Jurkat, Clone E6-1 (cell line): ENCODE measurements around the gene KCNQ2.
"Not testable (repeated sequence)": the region's sequence is repeated elsewhere in the genome, so short reads cannot be mapped to it uniquely, and the experiment has no call there.

Experiments
- DNase-seq: peaks from one replicate; pipeline ENCODE4 v3.0.0-alpha.2; 2011; ENCODE audit warnings: low read depth, low spot score
- H3K4me3 ChIP-seq: 2 replicates; pipeline ENCODE4 v1.5.1; 2011; ENCODE audit warnings: mild to moderate bottlenecking, low read length, control low read depth, moderate library complexity

Gene KCNQ2

DNA sequence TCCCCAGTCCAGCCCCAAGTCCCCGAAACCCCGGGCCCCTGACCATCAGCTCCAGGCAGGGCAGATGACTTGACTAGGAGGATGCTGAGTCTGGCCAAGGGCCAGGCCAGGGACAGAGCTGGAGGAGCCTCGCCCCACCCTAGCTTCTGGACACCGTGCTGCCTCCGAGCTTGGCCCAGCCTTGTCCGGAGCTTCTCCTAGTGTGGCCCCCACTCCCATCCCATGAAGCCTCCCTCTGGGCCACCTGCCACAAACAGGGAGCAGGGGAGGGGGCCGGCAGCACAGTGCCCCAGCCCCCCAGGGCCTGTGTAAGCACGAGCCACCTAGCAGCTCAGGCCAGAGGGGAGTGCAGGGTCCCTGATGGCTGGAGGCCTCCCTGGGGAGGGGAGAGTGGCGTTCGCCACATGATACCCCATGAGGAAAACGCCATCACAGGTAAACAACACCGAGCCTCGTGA lies 21.1 kb upstream of the KCNQ2 start:
- H3K4me3 ChIP-seq: no peak overlapping the region
- DNase-seq: no peak

DNA sequence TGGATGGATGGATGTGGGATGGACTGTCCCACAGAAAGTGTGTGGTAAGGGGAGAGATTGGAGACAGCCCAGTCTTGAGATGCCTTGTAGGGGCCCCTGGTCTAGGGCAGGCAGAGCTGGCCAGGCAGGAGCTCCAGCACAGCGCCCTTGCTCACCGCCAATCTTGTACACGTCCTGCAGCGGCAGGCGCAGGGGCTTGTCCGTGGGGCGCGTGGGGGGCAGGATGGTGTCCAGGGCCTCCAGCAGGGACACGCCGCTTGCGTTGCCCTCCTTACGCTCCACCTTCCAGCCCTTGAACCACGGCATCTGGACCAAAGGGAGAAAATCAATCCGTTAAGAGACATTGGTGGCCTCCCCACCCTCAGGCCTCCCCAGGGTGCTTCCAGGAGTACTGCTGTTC lies 20.5 kb upstream of the KCNQ2 start:
- no peak overlapping the region for H3K4me3 ChIP-seq
- no peak for DNase-seq

DNA sequence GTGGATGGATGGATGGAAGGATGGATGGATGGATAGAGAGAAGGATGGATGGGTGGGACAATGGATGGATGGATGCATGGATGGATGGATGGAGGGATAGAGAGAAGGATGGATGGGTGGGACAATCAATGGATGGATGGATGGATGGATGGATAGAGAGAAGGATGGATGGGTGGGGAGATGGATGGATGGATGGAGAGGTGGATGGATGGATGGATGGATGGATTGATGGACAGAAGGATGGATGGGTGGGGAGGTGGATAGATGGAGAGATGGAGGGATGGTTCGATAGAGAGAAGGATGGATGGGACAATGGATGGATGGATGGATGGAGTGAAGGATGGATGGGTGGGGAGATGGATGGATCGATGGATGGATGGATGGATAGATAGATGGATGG lies 20.1 kb upstream of the KCNQ2 start:
- no peak overlapping the region for H3K4me3 ChIP-seq
- DNase-seq: no peak

DNA sequence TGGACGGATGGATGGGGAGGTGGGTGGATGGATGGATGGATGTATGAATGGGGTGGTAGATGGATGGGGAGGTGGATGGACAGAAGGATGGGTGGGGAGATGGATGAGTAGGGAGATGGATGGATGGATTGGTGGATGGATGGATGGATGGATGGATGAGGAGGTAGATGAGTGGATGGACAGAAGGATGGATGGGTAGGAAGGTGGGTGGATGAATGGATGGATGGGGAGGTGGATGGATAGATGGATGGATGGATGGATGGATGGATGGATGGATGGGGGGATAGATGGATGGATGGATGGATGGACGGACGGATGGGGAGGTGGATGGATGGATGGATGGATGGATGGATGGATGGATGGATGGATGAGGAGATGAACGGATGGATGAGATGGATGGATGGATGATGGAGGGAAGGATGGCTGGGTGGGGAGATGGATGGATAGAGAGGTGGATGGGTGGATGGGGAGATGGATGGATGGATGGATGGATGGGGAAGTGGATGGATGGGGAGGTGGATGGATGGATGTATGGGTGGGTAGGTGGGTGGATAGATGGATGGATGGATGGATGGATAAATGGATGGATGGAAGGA lies 19.3 kb upstream of the KCNQ2 start:
- DNase-seq: no peak
- H3K4me3 ChIP-seq: no peak overlapping the region

DNA sequence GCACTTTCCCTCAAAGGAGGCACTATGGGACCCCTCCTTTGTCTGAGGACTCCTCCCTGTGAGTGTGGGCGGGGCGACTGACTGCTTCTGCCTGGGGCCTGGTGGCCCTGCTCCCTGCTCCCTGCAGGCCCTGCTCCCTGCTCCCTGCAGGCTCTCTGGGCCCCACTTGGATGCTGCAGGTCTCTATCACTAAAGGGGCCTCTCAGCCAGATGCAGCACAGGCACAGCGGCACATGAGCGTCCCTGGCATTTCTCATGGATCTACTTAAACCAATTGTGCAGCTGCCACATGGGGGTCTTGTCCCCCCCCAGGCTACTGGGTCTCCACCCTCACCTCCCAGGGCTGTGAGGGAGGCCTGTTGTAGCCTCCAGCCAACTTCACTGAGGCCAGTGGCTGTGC lies 18.6 kb upstream of the KCNQ2 start:
- DNase-seq: no peak
- no peak overlapping the region for H3K4me3 ChIP-seq

DNA sequence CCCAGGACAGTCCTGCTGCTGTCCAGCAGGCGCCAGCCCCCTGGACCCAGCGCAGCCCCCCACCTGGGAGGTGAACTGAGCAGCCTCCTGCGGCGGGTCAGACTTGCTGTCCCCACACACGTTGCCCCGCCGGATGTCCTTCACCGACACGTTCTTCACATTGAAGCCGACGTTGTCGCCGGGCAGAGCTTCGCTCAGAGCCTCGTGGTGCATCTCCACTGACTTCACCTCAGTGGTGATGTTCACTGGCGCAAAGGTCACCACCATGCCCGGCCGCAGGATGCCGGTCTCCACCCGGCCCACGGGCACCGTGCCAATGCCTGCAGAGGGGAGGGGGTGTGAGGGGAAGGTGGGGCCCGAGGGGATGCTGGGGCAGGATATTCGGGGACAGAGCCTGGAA lies 18.0 kb upstream of the KCNQ2 start:
- no peak for DNase-seq
- H3K4me3 ChIP-seq: no peak overlapping the region

DNA sequence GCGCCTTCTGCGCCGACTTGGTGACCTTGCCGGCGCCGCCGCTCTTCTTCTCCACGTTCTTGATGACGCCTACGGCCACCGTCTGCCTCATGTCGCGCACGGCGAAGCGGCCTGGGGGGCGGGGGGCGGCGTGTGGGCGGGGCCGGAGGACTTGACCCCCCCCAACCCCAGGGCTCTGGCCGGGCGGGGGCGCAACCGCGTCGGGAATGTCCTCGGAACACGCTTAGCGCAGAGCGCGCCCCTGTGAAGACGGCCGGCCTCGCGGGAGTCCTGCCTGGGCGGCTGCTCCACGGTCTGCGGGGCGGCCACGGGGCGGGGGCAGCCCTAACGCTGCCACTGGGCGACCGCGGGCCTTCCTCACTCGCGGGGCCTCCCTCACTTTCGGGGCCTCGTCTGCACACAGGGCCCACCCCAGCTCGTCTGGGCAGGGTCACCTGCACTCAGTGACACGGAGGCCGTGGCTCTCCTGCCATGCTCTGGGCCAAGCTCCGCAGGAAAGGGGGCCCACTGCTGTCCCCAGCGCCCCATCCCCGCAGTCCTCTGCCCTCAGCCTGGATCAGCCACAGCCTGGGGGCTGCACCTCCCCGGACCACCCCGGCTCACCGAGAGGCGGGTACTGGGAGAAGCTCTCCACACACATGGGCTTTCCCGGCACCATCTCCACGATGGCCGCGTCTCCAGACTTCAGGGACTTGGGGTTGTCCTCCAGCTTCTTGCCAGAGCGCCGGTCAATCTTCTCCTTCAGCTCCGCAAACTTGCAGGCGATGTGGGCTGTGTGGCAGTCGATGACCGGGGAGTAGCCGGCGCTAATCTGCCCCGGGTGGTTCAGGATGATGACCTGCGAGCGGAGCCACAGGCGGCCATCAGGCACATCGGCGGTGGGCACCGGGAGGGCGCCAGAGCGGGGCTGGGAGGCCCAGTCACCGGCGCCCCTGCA lies 16.1 kb upstream of the KCNQ2 start:
- no peak overlapping the region for H3K4me3 ChIP-seq
- no peak for DNase-seq

DNA sequence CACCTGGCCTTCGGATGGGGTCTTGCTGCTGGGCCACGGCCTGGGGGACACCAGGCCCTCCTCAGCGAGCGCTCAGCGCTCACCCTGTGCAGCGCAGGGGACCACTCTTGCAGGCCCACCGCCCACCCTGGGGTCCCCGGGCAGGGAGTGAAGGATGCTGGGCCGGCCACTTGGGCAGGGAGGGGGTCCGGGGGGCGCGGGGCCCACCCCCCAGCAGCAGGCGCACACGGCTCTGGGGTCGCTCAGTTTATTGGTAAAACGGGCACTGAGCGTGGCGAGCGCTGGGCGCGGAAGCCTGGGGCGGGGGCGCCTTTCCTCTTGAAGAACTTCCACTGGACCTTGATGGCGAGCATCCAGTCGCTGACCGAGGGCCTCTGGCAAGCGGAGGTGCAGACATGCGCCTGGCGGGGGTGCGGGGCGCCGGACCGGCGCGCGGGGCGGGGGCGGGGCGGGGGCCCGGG lies 15.4 kb upstream of the KCNQ2 start:
- no peak for DNase-seq
- no peak overlapping the region for H3K4me3 ChIP-seq

DNA sequence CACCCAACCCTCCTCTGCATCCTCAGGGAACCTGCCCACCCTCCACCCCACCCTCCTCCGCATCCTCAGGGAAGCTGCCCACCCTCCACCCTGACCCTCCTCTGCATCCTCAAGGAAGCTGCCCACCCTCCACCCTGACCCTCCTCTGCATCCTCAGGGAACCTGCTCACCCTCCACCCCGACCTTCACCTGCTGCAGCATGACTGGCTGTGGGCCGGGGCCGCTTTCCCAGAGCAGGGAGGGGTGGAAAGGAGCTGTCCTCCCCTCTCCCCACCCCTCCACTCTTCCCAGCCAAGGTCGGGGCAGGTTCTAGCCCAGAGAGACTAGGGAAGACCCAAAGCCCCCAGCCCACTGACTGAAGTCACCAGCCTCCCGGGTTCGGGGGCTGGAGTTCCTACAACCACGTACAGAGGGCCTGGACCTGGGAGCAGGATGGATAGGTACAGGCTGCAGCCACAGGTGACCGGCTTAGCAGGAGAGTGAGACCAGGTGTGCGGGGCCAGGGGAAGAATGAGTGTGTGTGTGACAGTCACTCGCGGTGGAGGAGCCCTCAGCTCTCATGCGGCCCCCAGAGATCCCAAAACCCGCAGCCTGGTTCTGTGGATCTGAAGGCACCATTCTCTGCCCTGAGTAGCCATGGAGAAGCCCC lies 14.8 kb upstream of the KCNQ2 start:
- no peak overlapping the region for H3K4me3 ChIP-seq
- no peak for DNase-seq

DNA sequence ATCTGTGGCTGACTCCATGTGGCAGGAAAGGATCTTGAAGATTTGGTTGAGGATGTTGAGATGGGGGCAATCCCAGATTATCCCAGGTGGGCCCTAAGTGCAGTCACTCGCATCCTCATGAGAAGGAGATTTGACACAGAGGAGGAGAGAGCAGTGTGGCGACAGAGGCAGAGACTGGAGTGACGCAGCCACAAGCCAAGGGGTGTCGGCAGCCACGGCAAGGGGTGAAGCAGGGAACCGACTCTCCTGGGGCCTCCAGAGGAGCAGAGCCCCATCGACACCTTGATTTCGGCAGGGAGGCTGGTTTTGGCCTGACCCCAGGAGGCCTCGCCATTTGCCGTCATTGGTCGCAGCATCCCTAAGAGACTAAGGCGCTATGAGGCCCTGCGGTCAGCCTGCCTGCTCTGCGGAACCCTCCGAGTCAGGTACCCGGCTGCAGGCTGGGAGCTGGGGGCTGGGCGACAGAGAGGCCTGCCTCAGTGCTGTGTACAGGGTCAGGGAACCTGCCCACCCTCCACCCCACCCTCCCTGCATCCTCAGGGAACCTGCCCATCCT lies 13.9 kb upstream of the KCNQ2 start:
- H3K4me3 ChIP-seq: no peak overlapping the region
- no peak for DNase-seq

DNA sequence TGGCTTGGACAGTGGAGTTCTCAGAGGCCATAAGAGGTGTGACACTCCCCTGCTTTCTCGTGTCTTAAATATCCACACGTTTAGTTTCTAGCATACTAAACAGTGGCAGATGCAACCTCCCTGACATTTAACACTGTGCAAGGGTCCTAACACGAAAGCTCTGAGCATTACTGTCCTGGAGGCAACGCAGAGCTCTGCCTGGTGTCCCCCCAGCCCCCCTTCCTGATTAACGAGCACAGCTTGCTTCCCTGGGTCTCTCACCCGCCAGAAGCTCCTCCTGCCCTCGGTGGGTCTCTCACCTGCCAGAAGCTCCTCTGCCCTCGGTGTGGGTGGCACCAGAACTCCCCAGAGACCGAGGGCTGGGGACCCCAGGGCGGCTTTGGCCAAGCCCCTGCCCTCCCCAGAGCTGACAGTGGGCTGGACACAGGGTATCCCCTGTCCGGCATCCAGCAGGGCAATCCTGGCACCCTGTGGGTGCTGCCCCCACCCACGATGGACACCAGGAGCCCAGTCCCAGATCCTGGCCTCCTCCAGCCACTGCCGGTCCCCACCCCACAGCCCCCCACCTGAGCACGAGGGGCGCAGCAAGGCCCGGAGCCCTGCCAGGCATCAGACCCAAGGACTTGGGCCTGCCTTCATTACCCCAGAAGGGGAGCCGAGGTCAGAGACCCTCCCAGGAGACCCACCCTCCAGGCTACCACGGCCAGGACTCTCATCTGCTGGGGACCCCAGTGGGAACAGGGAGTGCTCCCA lies 12.4 kb upstream of the KCNQ2 start:
- no peak for DNase-seq
- no peak overlapping the region for H3K4me3 ChIP-seq

DNA sequence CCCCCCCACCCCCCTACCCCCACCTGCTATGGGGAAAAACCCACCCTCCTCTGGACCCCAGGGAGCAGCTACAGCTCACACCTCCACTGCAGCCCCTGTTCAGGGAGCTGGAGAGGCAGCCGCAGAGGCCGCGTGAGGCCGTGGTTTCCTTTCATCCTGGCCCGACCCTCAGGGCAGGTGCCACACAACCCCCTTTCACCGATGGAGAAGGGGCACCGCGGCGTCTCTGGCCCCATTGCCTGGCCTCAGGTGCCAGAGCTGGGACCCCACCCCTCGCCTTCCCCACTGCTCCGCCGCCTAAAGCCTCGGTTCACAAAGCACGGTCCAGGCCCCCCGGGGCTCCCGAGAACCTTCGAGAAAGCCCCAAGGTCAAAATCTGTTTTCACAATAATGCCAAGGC lies 11.8 kb upstream of the KCNQ2 start:
- H3K4me3 ChIP-seq: no peak overlapping the region
- no peak for DNase-seq

DNA sequence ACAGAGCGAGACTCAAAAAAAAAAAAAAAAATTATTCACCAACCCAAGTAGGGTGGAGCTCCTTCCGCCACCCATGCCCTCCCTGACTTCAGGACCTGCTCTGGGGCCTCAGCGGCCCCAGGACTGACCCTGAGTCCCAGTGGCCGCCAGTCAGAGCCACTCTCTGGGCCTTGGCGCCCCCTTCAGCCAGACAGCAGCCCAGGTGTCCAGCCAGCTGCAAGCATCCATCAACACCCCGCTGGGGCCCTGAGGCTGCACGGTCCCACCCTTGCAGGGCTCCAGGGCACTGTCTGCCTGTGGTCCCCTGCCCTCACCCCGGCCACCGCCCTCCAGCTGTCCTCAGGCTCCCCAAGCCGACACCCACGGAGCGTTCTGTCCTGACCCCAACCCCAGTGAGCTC lies 11.4 kb upstream of the KCNQ2 start:
- no peak overlapping the region for H3K4me3 ChIP-seq
- DNase-seq: no peak

DNA sequence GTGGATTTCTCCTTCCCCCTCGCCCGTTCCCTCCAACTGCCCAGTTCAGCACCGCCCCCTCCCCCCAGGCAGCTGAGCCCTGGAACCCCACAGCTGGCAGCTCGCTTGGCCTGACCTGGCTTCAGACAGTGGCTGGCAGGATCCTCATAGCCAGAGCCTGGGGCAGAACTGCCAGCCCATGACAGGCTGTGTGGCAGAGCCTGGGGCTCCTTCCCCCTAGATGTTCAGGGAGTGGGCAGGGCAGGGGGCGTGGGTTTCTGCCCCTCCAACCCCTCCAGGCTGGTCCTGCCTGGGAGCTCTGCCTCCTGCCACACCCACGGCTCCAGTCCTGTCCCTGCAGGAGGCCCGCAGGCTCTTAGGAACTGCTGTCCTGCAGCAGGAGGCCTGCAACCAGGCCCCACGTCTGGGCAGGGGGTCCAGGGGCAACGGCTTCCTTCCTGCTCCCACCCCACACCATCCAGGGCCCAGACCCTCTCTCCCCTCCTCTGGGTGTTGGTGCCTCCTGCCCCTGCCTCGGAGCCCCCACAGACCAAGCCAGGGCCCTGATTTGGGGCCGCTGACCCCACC lies 9.6 kb upstream of the KCNQ2 start:
- no peak for DNase-seq
- H3K4me3 ChIP-seq: no peak overlapping the region

DNA sequence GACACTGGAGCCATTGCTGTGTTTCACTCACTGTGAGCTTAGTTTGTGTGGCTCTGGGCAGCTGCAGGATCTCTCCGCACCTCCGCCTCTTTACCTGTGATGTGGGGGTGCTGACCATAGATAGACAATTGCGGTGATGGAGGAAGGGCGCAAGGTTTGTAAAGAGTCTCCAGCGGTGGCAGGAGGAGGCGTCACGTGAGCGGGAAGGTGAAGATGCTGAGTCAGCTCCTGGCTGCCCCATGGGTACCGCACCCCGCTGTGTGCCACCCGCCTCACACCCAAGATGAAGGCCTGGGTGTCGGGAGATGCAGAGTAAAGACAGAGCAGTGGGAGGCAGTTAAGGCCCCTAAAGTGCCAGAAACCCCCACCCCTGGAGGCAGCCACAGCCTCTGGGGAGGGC lies 9.0 kb upstream of the KCNQ2 start:
- no peak for DNase-seq
- H3K4me3 ChIP-seq: no peak overlapping the region

DNA sequence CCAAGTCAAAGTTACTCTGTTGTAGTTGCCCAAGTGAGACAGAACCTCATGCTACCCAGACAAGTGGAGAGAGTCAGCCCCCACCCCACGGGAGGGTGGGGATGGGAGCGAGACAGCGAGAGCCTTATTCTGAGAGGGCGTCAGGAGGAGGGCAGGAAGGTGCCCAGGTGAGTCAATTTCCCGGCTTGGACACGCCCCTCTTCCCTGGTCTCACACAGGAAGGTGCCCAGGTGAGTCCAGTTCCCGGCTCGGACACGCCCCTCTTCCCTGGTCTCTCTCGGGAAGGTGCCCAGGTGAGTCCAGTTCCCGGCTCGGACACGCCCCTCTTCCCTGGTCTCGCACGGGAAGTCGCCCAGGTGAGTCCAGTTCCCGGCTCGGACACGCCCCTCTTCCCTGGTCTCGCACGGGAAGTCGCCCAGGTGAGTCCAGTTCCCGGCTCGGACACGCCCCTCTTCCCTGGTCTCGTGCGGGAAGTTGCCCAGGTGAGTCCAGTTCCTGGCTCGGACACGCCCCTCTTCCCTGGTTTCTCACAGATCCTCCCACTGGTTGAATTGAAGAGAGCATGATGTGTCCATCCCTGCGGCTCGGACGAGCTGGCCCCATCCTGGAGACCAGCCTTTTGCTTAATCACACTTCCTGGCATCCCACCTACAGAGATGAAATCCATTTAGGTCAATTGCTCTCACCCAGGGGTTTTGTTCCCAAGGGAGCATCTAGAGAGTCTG lies 7.4 kb upstream of the KCNQ2 start:
- not testable (repeated sequence) for H3K4me3 ChIP-seq, DNase-seq

DNA sequence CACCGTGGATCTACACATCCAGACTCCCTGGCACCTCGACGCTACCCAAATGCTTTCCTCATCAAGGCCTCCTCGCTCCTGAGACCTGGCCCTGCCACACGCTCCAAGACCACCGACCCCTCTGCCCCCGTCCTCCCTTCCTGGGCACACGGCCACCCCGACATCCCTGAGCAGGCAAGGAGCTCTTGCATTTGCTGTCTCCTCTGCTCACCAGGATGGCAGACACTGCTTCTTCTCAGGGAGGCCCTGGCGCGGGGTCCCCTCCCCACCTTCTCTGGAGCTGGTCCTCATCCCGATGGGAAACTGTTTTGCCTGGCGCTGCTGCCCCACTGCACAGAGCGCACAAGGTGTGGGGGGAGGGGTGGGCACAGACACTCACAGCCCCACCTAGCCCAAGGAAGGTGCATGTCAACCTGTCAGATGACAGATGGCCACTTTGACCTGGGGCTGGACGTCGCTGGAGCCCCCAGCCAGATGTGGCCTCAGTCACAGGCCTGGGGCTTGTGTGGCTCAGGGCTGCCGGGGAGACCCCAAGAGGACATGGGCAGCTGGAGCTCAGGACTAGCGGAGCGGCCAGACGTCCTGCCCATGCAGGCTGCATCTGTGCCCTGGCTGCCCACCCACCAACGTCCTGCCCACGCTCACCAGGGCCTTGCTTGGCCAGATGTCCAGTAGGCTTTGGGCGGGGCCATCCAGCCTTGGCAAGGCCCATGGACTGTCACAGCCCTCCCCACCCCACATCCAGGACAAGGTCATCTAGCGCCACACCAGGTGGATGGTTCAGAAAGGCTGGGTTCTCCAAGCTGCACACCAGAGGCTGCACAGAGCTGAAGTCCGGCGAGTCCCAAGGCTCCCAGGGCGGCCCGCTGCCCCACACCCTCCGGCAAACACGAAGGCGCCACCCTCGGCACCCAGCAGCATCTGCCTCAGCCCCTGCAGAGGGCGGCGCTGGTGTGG lies 6.2 kb upstream of the KCNQ2 start:
- DNase-seq: no peak
- no peak overlapping the region for H3K4me3 ChIP-seq
